Endothelial cell of umbilical vein (primary cell): Measurements from ENCODE around the gene PCARE. TPM values are rescaled to one million over a fixed set of nuclear protein-coding genes. Genes with fewer than 3 reads are reported as not detected.

Source experiments
- Bru-seq: library from RNA; stranded (reverse); fragments of 400-500 nt; gene quantifications from one replicate; lab custom pipeline; 2021; lab: Mats Ljungman, UMichigan
- BruChase-seq, 2 experiments: library from RNA; stranded (reverse); fragments of 400-500 nt; gene quantifications; one replicate each; lab custom pipeline; 2021; lab: Mats Ljungman, UMichigan
- BruUV-seq: library from RNA; stranded (reverse); fragments of 400-500 nt; replicated peaks from 2 replicates; lab custom pipeline; 2021; lab: Mats Ljungman, UMichigan
- CTCF ChIA-PET: fragments of 300-600, 350-600 bp; sonication (Branson Sonifier 250); formaldehyde crosslinking; loops from one replicate; lab custom pipeline; 2021; ENCODE audit warnings: antibody characterized with exemption, inconsistent platforms; lab: Charles Lee
- POLR2A ChIA-PET: fragments of 300-600, 350-600 bp; sonication (Branson Sonifier 250); formaldehyde crosslinking; loops from one replicate; lab custom pipeline; 2021; ENCODE audit warnings: antibody characterized with exemption, inconsistent platforms; lab: Charles Lee
- DNase-seq: peaks from one replicate; pipeline ENCODE4 v3.0.0-alpha.2; 2011; ENCODE audit warnings: low read depth, low spot score
- FAIRE-seq: peaks from 2 replicates; lab custom pipeline; 2011; peaks lifted over from hg19 to GRCh38; lab: Jason Lieb, UNC
- H2AFZ ChIP-seq: 2 replicates; pipeline ENCODE4 v1.6.0; 2012; ENCODE audit warnings: low read depth, low read length, control low read depth, inconsistent platforms
- H3K27ac ChIP-seq: 2 replicates; pipeline ENCODE4 v1.5.1; 2011; ENCODE audit warnings: low read depth, mild to moderate bottlenecking, control low read depth, low read length, moderate library complexity; ENCODE audit not compliant: insufficient read depth
- H3K27me3 ChIP-seq, 2 experiments: 2 replicates each; pipeline versions ENCODE4 v1.6.0 to v1.6.1; 2011; ENCODE audit warnings: low read length in 2 of 2, mixed read lengths in 1 of 2; ENCODE audit not compliant: control insufficient read depth in 2 of 2, insufficient read depth in 2 of 2
- H3K36me3 ChIP-seq, 2 experiments: 2 replicates in 1 of 2; 3 replicates in 1 of 2; pipeline ENCODE4 v1.5.1; 2011; ENCODE audit warnings: low read length in 2 of 2, mild to moderate bottlenecking in 1 of 2, moderate library complexity in 1 of 2; ENCODE audit not compliant: control insufficient read depth in 2 of 2, insufficient read depth in 2 of 2; ENCODE audit errors: extremely low read depth in 1 of 2
- H3K4me1 ChIP-seq: 3 replicates; pipeline ENCODE4 v1.5.1; 2011; ENCODE audit warnings: mild to moderate bottlenecking, low read length; ENCODE audit not compliant: control insufficient read depth, insufficient read depth; ENCODE audit errors: extremely low read depth
- H3K4me2 ChIP-seq: 2 replicates; pipeline ENCODE4 v1.6.1; 2011; ENCODE audit warnings: low read length, control low read depth, mixed read lengths; ENCODE audit not compliant: insufficient read depth
- H3K4me3 ChIP-seq, 3 experiments: fragments of 200-600 bp in 1 of 3; sonication (generic), shearing (Covaris generic) in 1 of 3; replicated peaks in 1 of 3; 2 replicates each; pipeline ENCODE4 v1.5.1; 2011 to 2016; ENCODE audit warnings: control low read depth in 3 of 3, low read length in 3 of 3, mild to moderate bottlenecking in 2 of 3, inconsistent platforms in 1 of 3, low read depth in 1 of 3, moderate library complexity in 1 of 3; ENCODE audit not compliant: insufficient read depth in 1 of 3
- H3K79me2 ChIP-seq: 2 replicates; pipeline ENCODE4 v1.6.0; 2012; ENCODE audit warnings: low read length, inconsistent platforms; ENCODE audit not compliant: control insufficient read depth, insufficient read depth
- H3K9ac ChIP-seq: replicated peaks from 2 replicates; pipeline ENCODE3; 2011; ENCODE audit warnings: low read length, control low read depth; ENCODE audit not compliant: insufficient read depth; ENCODE audit errors: extremely low read depth
- H3K9me1 ChIP-seq: replicated peaks from 3 replicates; pipeline ENCODE4 v1.6.0; 2011; ENCODE audit warnings: mild to moderate bottlenecking, low read length; ENCODE audit not compliant: control insufficient read depth, insufficient read depth; ENCODE audit errors: extremely low read depth
- H3K9me3 ChIP-seq: replicated peaks from 2 replicates; pipeline ENCODE4 v1.5.1; 2012; ENCODE audit warnings: low read length, inconsistent platforms; ENCODE audit not compliant: control insufficient read depth, insufficient read depth
- H4K20me1 ChIP-seq: replicated peaks from 2 replicates; pipeline ENCODE3; 2011; ENCODE audit warnings: mild to moderate bottlenecking, low read length; ENCODE audit not compliant: control insufficient read depth, insufficient read depth; ENCODE audit errors: extremely low read depth
- EZH2 ChIP-seq: IDR thresholded peaks from 2 replicates; pipeline ENCODE4 v1.6.1; 2012; ENCODE audit warnings: borderline replicate concordance, low read depth, mild to moderate bottlenecking, moderate library complexity, low read length, inconsistent platforms; ENCODE audit not compliant: severe bottlenecking
- FOS ChIP-seq: IDR thresholded peaks from 2 replicates; pipeline ENCODE4 v1.6.1; 2011; ENCODE audit warnings: mild to moderate bottlenecking, low read length, moderate library complexity, borderline replicate concordance; ENCODE audit not compliant: insufficient read depth
- GATA2 ChIP-seq: IDR thresholded peaks from 2 replicates; pipeline ENCODE4 v1.7.0; 2011; ENCODE audit warnings: low read depth, mild to moderate bottlenecking, moderate library complexity, mixed read lengths, low read length; ENCODE audit not compliant: insufficient read length, insufficient read depth
- JUN ChIP-seq: IDR thresholded peaks from 2 replicates; pipeline ENCODE4 v1.6.1; 2011; ENCODE audit warnings: borderline replicate concordance, low read depth; ENCODE audit not compliant: insufficient read length, insufficient read depth
- MYC ChIP-seq: IDR thresholded peaks from one replicate; pipeline ENCODE4 v1.6.1; 2011; ENCODE audit warnings: mild to moderate bottlenecking, low read depth, low read length
- POLR2A ChIP-seq: IDR thresholded peaks from 2 replicates; pipeline ENCODE4 v1.6.1; 2012; ENCODE audit warnings: low read depth, mild to moderate bottlenecking, control low read depth, low read length
- POLR2AphosphoS5 ChIP-seq: IDR thresholded peaks from 2 replicates; pipeline ENCODE4 v1.6.1; 2012; ENCODE audit warnings: low read depth, mild to moderate bottlenecking, control low read depth, low read length, moderate library complexity; ENCODE audit not compliant: insufficient read depth
- dilution Hi-C: fragments of 300-500 bp; cut with MboI; formaldehyde crosslinking; loops from one replicate; pipeline ENCODE4 v1.15.0; 2019; ENCODE audit warnings: low sequenced_read_pairs; ENCODE audit not compliant: extremely low pct_ligation_motif_present
- intact Hi-C: fragments of 100-400 bp; cut with micrococcal nuclease; formaldehyde crosslinking; loops from one replicate; pipeline ENCODE4 v1.10.0; 2022
- long read RNA-seq: library from polyadenylated mRNA; stranded (forward); transcript quantifications from one replicate; pipeline ENCODE4 v2.0.0, GENCODE V29; 2021
- polyA minus RNA-seq, 3 experiments: library from RNA; depleted of rRNA, polyadenylated mRNA; stranded (reverse); fragments of >200 nt; gene quantifications; 1 replicate in 1 of 3; 2 replicates in 2 of 3; pipeline ENCODE4 v1.2.3, GENCODE V29; 2011
- polyA plus RNA-seq, 4 experiments: library from polyadenylated mRNA; depleted of rRNA in 3 of 4; stranded (reverse) in 3 of 4; unstranded in 1 of 4; fragments of >200 nt; gene quantifications; 2 replicates each; pipeline versions ENCODE4 v1.2.1 to v1.2.3, GENCODE V29; 2011 to 2012; ENCODE audit warnings: missing spikeins in 1 of 4
- total RNA-seq: library from RNA; stranded (reverse); gene quantifications from 2 replicates; pipeline ENCODE4 v1.2.3, GENCODE V29; 2021
- TF ChIP-seq, protein P1 (sequence below), 2 donors: IDR thresholded peaks; 1 replicate in 1 of 2; 2 replicates in 1 of 2; pipeline ENCODE4 v1.5.1; 2011; ENCODE audit warnings: low read length in 2 of 2, mild to moderate bottlenecking in 2 of 2, moderate library complexity in 2 of 2, control low read depth in 1 of 2, inconsistent platforms in 1 of 2, low read depth in 1 of 2; ENCODE audit not compliant: insufficient read depth in 1 of 2; ENCODE audit errors: extremely low read depth in 1 of 2
- TF ChIP-seq, protein P2 (sequence below): IDR thresholded peaks from 2 replicates; pipeline ENCODE4 v1.6.1; 2011; ENCODE audit not compliant: insufficient read depth, insufficient read length

Gene PCARE
- total RNA-seq (not detected in 2 replicates), polyA plus RNA-seq (not detected in 2 replicates), polyA minus RNA-seq (not detected in 2 replicates), Bru-seq, nascent RNA (not detected), BruChase-seq, experiment 1, labeled RNA remaining after a 6-hour chase (not detected), BruChase-seq, experiment 2, labeled RNA remaining after a 2-hour chase (not detected)
- not detected in 2 replicates for polyA plus RNA-seq (2011; cell fraction: cytosol; rRNA removed)
- not detected in 2 replicates for polyA plus RNA-seq (2011; cell fraction: nucleus; rRNA removed)
- polyA plus RNA-seq (2012), result not detected in 2 replicates
- polyA minus RNA-seq (2011; cell fraction: cytosol; rRNA and poly(A)+ RNA removed), result not detected
- polyA minus RNA-seq (2011; cell fraction: nucleus; rRNA and poly(A)+ RNA removed), result not detected in 2 replicates
- long read RNA-seq, result 0 reads

DNA sequence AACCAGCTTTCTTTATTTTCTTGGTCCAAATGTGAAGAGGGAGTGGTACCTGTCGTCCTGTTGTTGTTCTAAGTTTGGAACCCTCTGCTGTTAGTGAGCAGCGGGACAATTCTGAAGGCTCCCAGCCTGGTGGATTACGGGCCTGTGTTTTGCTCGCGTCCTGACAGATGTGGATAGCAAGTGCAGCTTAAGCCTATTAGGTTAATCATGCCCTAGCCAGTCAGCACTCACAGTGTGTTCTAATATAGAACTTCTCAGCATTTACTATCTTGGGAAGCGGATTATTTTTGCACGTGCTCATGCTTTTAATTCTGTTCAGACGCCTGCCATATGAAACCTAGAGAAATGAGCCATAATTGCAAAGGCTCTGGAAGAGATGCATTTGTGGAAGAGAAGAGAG lies at the start of gene PCARE:
PCARE (minus strand) TSS at position 113 of the 400 bp plus-strand sequence. CDS start 262 bp downstream, outside the sequence.
- FAIRE-seq (no peak), DNase-seq (no peak)
- Histone ChIP-seq H3K4me1 (no peaks in the 10 kb centered on the region), H3K9ac (no peak within 1 kb of the TSS), H3K27ac (no peak within 1 kb of the TSS), H3K4me3 (no peak within 1 kb of the TSS), H3K36me3 (no peaks in the 10 kb centered on the region), H3K79me2 (no peaks in the 10 kb centered on the region), H3K9me1 (no peaks in the 10 kb centered on the region), H2AFZ (no peak within 1 kb of the TSS), H3K4me2 (no peak within 1 kb of the TSS), H3K9me3 (no peaks in the 10 kb centered on the region), H3K27me3 (peaks cover 0 to 5% of the 10 kb centered on the region in 2 experiments), H4K20me1 (no peaks in the 10 kb centered on the region)
- ChIA-PET CTCF (no interaction called here), POLR2A (no interaction called here)
- TF ChIP-seq GATA2, result no peak
- TF ChIP-seq, protein P1, sequence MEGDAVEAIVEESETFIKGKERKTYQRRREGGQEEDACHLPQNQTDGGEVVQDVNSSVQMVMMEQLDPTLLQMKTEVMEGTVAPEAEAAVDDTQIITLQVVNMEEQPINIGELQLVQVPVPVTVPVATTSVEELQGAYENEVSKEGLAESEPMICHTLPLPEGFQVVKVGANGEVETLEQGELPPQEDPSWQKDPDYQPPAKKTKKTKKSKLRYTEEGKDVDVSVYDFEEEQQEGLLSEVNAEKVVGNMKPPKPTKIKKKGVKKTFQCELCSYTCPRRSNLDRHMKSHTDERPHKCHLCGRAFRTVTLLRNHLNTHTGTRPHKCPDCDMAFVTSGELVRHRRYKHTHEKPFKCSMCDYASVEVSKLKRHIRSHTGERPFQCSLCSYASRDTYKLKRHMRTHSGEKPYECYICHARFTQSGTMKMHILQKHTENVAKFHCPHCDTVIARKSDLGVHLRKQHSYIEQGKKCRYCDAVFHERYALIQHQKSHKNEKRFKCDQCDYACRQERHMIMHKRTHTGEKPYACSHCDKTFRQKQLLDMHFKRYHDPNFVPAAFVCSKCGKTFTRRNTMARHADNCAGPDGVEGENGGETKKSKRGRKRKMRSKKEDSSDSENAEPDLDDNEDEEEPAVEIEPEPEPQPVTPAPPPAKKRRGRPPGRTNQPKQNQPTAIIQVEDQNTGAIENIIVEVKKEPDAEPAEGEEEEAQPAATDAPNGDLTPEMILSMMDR (IDR thresholded peaks at IDR 0.05; ENCODE audit: extremely low read depth in 1 of 2, insufficient read depth in 1 of 2, low read depth in 1 of 2, low read length in 2 of 2), result no peak
- no peak for TF ChIP-seq EZH2
- no peak for TF ChIP-seq JUN
- no peak for TF ChIP-seq FOS
- no peak for TF ChIP-seq POLR2A
- TF ChIP-seq, protein P2, sequence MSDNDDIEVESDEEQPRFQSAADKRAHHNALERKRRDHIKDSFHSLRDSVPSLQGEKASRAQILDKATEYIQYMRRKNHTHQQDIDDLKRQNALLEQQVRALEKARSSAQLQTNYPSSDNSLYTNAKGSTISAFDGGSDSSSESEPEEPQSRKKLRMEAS, result no peak
- TF ChIP-seq POLR2AphosphoS5, result no peak
- no peak for TF ChIP-seq MYC
- BruUV-seq, result no TSS peak
- dilution Hi-C loops, result no loop called here
- intact Hi-C loops, result no loop called here
